Measurements from ENCODE around the gene FHIT.

GRCh38 chr3:60598671-60599070, 652.6 kb downstream of the FHIT start:
- no peak for TF ChIP-seq CTCF (conservative IDR thresholded peaks at IDR 0.05)
- no peak for TF ChIP-seq EZH2 (IDR thresholded peaks at IDR 0.05; ENCODE audit: low read depth)

Measured in PC-9 (cell line).